NCI-H748 (cell line): ENCODE results near the gene CPN2.

Experiments
- DNase-seq: peaks from one replicate; lab custom pipeline; 2025; ENCODE audit not compliant: unreplicated experiment; lab: John Stamatoyannopoulos, UW

The CPN2 gene

GRCh38 chr3:194296454-194297263 lies 54.5 kb downstream of the CPN2 start:
- DNase-seq = no peak

- no peak for DNase-seq
Observed at GRCh38 chr3:194294895-194295214, 56.3 kb downstream of the CPN2 start.

GRCh38 chr3:194294199-194294894 lies 56.8 kb downstream of the CPN2 start:
- DNase-seq = no peak

GRCh38 chr3:194293546-194294198 lies 57.5 kb downstream of the CPN2 start:
- no peak for DNase-seq

- no peak for DNase-seq
Observed at GRCh38 chr3:194292331-194292730, 58.8 kb downstream of the CPN2 start.
